ENCODE results near the gene TK2. TPM values are rescaled to one million over a fixed set of nuclear protein-coding genes. Genes with fewer than 3 reads are reported as not detected.

Gene TK2
- total and polyA plus RNA-seq, 9 of the 15 experiments (the other 6 are each of a cell fraction or from before 2014, with no cell fraction given), result 1.1 to 10.2 (median 5.3) TPM

- TF ChIP-seq ETS2 (tag; IDR thresholded peaks at IDR 0.05; ENCODE audit: borderline replicate concordance, poor library complexity, severe bottlenecking), result no peak
- no peak for TF ChIP-seq ASH1L (IDR thresholded peaks at IDR 0.05; ENCODE audit: borderline replicate concordance, low read depth, partially characterized antibody)
- TF ChIP-seq MAX (CRISPR knock-in tag; IDR thresholded peaks at IDR 0.05), result peak; percentile 25; the same call in 1 of the 2 replicates
- TF ChIP-seq ILF3 (IDR thresholded peaks at IDR 0.05; ENCODE audit: borderline replicate concordance), result no peak
- peak; percentile 72 for TF ChIP-seq CBFA2T2 (conservative IDR thresholded peaks at IDR 0.05)
- TF ChIP-seq CHCHD3 (CRISPR knock-in tag; IDR thresholded peaks at IDR 0.05), result no peak
- TF ChIP-seq SUPT5H (IDR thresholded peaks at IDR 0.05), result no peak
- peak; percentile 80; the same call in 1 of the 2 replicates for TF ChIP-seq HES1 (IDR thresholded peaks at IDR 0.05; ENCODE audit: low read depth)
- peak; percentile 41; the same call in 1 of the 2 replicates for TF ChIP-seq MYC (IDR thresholded peaks at IDR 0.05; ENCODE audit: low read depth, low read length)
- no peak for TF ChIP-seq MYC (CRISPR knock-in tag; IDR thresholded peaks at IDR 0.05; ENCODE audit: borderline replicate concordance, low read depth)
- TF ChIP-seq BHLHE40 (IDR thresholded peaks at IDR 0.05; ENCODE audit: low read length), result peak; percentile 37; the same call in 1 of the 2 replicates
- peak; percentile 86 for TF ChIP-seq CBFA2T3 (IDR thresholded peaks at IDR 0.05)
- no peak for TF ChIP-seq E2F5 (CRISPR knock-in tag; IDR thresholded peaks at IDR 0.05)
- 0 out of 2 replicates have a peak, but pooled peaks have one; percentile 38 for TF ChIP-seq ETV1 (tag; conservative IDR thresholded peaks at IDR 0.05; ENCODE audit: low read depth)
- no peak for TF ChIP-seq GMEB1 (CRISPR knock-in tag; IDR thresholded peaks at IDR 0.05)
- TF ChIP-seq SAP30 (IDR thresholded peaks at IDR 0.05; ENCODE audit: borderline replicate concordance, insufficient read depth, low read depth, low read length, poor library complexity, severe bottlenecking), result no peak
- TF ChIP-seq RHOXF2B (CRISPR knock-in tag; conservative IDR thresholded peaks at IDR 0.05), result no peak
- no peak for TF ChIP-seq ATF6 (CRISPR knock-in tag; IDR thresholded peaks at IDR 0.05)
- TF ChIP-seq C11orf30 (IDR thresholded peaks at IDR 0.05; ENCODE audit: low read depth), result no peak
- peak; percentile 32 for TF ChIP-seq MEIS2 (IDR thresholded peaks at IDR 0.05; ENCODE audit: partially characterized antibody)
- TF ChIP-seq NUFIP1 (IDR thresholded peaks at IDR 0.05; ENCODE audit: partially characterized antibody), result no peak
- no peak for TF ChIP-seq LARP7 (IDR thresholded peaks at IDR 0.05)
- TF ChIP-seq ARID1B (IDR thresholded peaks at IDR 0.05), result peak; percentile 87
- TF ChIP-seq SMAD4 (CRISPR knock-in tag; conservative IDR thresholded peaks at IDR 0.05), result 0 out of 2 replicates have a peak, but pooled peaks have one; percentile 42
- no peak for TF ChIP-seq PYGO2 (tag; IDR thresholded peaks at IDR 0.05)
Observed at GRCh38 chr16:66524601-66525164, 25.2 kb downstream of the TK2 start (continued).
